PC-3 (cell line): ENCODE data around the gene STAT4.

Experiments
- CTCF ChIP-seq: fragments of 300-600 bp; sonication (generic); conservative IDR thresholded peaks from 2 replicates; pipeline ENCODE4 v1.5.1; 2017; ENCODE audit warnings: antibody characterized with exemption, low read depth, mild to moderate bottlenecking, low read length
- EZH2 ChIP-seq: fragments of 300-600 bp; sonication (generic); IDR thresholded peaks from one replicate; pipeline ENCODE4 v1.6.1; 2017; ENCODE audit warnings: antibody characterized with exemption, mild to moderate bottlenecking, low read length; ENCODE audit not compliant: unreplicated experiment
- EZH2phosphoT487 ChIP-seq: fragments of 300-600 bp; sonication (generic); IDR thresholded peaks from 2 replicates; pipeline ENCODE4 v1.6.1; 2018; ENCODE audit warnings: mild to moderate bottlenecking, antibody characterized with exemption, low read length, borderline replicate concordance

- TF ChIP-seq CTCF (no peak), EZH2 (no peak), EZH2phosphoT487 (no peak)
These were observed 132.1 kb downstream of the STAT4 start for GRCh38 chr2:191018643-191019119.
